SK-N-SH treated with all-trans-retinoic acid at 6 μM for 48 hours (cell line): Measurements from ENCODE around the gene AKAP7.

Experiments
- TOX ChIP-seq: fragments of 250-450 bp; sonication (Bioruptor Pico); IDR thresholded peaks from 2 replicates; pipeline ENCODE4 v1.8.0; 2021; ENCODE audit warnings: mild to moderate bottlenecking, moderate library complexity, borderline replicate concordance
- ZC3H10 ChIP-seq: fragments of 250-450 bp; sonication (Bioruptor Pico); IDR thresholded peaks from 2 replicates; pipeline ENCODE4 v1.5.1; 2021; ENCODE audit warnings: mild to moderate bottlenecking, moderate library complexity
- ZFP30 ChIP-seq: fragments of 450-650 bp; formaldehyde crosslinking; IDR thresholded peaks from 2 replicates; pipeline ENCODE4 v1.5.0; 2022; ENCODE audit warnings: mild to moderate bottlenecking, moderate library complexity
- ZNF70 ChIP-seq: fragments of 450-650 bp; formaldehyde crosslinking; IDR thresholded peaks from 2 replicates; pipeline ENCODE4 v1.5.0; 2020; ENCODE audit warnings: mild to moderate bottlenecking, moderate library complexity
- TF ChIP-seq, protein P1 (sequence below): fragments of 250-450 bp; sonication (Bioruptor Pico); IDR thresholded peaks from 2 replicates; pipeline ENCODE4 v1.8.0; 2020; ENCODE audit warnings: mild to moderate bottlenecking, moderate library complexity, borderline replicate concordance

DNA sequence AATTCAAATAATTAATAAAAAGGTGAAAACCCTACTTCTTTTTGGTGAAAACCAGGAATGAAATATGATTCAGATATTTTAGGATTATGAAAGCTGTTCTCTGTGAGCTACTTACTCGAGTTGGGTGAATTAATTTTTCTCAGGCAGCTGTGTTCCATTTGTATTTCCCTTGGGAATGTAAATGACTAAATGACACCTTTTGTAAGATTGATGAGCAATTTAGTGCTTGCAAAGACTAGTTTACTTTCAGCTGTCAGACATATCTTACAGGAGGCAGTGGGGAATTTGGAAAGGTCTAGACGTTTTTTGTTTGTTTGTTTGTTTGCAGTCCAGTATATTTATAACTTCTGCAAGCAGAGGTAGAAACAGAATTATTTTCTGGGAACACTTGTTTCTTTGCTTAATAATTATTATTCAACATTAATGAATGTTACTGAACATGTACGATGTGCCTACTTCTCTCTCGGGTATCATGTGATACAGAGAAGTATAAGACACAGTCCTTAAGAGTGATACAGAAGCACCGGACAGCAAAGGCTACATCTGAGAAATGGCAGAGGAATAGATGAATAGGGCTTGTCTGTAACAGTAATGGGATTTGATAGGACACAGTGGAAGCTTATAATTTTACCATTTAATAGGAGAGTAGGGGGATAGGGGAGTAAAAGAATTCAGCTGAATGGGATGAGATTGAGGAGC is 91.3 kb downstream of the AKAP7 start:
- TF ChIP-seq TOX (no peak), ZC3H10 (CRISPR knock-in tag) (no peak), ZFP30 (CRISPR knock-in tag) (no peak), ZNF70 (CRISPR knock-in tag) (no peak)
- TF ChIP-seq, protein P1, sequence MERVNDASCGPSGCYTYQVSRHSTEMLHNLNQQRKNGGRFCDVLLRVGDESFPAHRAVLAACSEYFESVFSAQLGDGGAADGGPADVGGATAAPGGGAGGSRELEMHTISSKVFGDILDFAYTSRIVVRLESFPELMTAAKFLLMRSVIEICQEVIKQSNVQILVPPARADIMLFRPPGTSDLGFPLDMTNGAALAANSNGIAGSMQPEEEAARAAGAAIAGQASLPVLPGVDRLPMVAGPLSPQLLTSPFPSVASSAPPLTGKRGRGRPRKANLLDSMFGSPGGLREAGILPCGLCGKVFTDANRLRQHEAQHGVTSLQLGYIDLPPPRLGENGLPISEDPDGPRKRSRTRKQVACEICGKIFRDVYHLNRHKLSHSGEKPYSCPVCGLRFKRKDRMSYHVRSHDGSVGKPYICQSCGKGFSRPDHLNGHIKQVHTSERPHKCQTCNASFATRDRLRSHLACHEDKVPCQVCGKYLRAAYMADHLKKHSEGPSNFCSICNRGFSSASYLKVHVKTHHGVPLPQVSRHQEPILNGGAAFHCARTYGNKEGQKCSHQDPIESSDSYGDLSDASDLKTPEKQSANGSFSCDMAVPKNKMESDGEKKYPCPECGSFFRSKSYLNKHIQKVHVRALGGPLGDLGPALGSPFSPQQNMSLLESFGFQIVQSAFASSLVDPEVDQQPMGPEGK = no peak
